Suppressor macrophage treated with lipopolysaccharide for 4 hours (primary cell): Measurements from ENCODE around the gene ZFYVE27.
A peak's percentile ranks its signal among the peaks of the same experiment; 100 is the strongest.

Experiments
- DNase-seq: peaks from one replicate; pipeline ENCODE4 v3.0.0-alpha.2; 2020

Gene ZFYVE27

DNA sequence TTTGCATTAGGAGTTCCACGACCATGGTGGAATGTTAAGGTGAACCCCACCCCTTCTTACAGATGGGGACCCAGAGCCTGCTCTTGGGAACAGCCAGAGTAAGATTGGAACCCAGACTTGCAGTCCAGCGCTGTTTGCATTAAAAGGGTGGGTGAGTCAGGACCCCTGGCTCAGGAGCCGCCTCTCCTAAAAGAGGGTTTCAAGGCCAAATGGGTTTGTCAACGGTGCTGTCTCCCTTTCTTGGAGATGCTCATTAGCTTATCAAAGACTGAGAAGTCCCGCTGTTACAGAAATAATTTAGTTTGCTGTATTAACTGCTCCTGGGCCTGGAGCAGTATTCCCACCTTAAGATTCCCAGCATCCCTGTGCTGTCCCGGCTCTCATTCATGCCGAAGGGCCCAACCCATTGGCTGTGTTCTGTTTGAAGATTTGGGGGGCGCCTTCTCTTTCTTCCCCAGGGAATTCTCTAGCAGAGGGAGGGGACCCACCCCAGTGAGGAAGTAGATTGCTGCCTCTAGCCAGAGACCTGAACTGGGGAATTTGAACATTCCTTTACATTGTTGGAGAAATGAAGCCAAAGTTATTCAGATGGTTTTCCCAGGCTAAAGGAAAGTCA lies 21.6 kb upstream of the ZFYVE27 start:
- no peak for DNase-seq

DNA sequence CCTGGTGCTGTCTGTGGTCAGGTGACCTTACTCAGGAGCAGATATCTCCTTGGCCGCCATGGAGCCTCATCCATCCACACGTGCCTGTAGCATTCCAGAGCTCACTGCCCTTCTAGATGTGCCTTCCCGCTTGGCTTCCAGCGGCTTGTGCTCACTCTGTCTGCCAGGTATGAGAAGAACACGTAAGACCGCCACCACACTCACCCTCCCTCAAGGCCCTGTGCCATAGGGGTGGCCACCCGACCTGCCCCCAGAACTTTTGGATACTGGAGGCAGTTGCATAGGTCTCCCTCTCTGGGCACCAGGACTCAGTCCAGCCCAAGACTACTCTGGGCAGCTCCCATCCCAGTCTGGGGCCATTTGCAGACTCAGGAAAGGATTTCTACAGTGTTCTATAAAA lies 19.3 kb upstream of the ZFYVE27 start:
- DNase-seq = no peak

GRCh38 chr10:97718178-97718577 lies 18.8 kb upstream of the ZFYVE27 start:
- DNase-seq = peak; percentile 50

- no peak for DNase-seq
These were observed 18.2 kb upstream of the ZFYVE27 start for GRCh38 chr10:97718659-97719142.

GRCh38 chr10:97719602-97720001 lies 17.3 kb upstream of the ZFYVE27 start:
- no peak for DNase-seq

GRCh38 chr10:97721871-97722780 lies 14.8 kb upstream of the ZFYVE27 start:
- DNase-seq = no peak

GRCh38 chr10:97723001-97723400 lies 13.9 kb upstream of the ZFYVE27 start:
- peak; percentile 21 for DNase-seq

DNA sequence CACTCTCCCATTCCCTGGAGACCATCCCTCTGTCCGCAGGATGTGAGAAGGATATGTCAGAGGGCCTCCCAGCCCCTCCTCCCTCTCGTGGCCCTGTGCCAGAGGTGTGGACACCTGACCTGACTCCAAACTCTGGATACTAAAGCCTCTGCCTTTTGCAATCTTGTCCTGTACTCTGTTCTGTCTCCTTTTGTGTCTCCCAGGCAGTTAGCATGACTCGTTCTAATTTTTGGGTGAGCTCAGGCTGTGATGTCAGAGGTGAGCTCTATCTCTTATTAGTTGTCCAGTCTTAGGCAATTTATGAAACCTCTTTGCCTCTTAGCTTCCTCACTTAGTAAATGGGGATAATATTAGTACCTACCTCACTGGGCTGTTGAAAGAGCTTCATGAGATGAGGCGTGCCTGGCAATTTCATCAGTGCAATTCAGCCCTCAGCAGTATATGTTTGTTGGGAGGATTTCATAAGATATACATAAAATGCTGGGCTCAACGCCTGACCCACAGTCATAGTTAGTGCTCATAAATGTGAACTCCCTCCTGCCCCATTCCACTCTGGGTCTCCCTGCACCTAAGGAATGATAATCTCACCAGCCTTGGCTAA lies 12.5 kb upstream of the ZFYVE27 start:
- DNase-seq = peak; percentile 91

- DNase-seq = no peak
These were observed 10.2 kb upstream of the ZFYVE27 start for GRCh38 chr10:97726636-97727178.

DNA sequence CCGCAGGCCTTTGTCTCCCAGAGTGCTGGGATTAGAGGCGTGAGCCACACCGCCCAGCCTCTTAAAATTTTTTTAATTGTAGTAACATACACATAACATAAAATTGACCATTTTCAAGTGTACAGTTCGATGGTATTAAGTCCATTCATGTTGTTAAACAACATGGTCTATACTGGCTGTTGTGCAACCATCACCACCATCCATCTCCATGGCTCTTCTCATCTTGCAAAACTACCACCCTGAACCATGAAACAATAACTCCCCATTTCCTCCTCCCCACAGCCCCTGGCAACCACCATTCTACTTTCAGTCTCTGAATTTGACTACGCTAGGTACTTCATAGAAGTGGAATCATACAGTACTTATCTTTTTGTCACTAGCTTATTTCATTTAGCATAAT lies 7.9 kb upstream of the ZFYVE27 start:
- peak; percentile 23 for DNase-seq

- DNase-seq = peak; percentile 83
These were observed 5.4 kb upstream of the ZFYVE27 start for GRCh38 chr10:97731346-97732051.

GRCh38 chr10:97732052-97732359 lies 4.9 kb upstream of the ZFYVE27 start:
- no peak for DNase-seq

- no peak for DNase-seq
These were observed 3.7 kb upstream of the ZFYVE27 start for GRCh38 chr10:97733256-97733655.

DNA sequence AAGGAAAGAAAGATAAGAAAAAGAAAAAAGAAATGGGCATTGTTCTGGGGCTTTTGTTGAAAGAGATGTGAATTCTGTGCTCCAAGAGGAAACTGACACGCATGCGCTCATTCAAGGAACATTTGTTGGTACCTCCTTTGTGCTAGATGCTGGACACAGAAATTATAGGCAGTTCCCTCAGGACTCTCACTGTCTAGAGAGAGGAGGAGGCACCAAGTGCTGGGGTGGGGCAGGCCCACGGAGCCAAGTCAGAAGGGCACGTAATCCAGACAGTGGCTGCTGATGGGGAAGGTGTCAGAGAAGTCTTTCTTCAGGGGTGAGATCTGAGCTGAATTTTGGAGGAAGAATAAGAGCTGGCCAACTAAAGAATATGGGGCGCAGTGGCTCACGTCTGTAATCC lies 2.9 kb upstream of the ZFYVE27 start:
- DNase-seq = no peak

- no peak for DNase-seq
These were observed 476 bp upstream of the ZFYVE27 start for GRCh38 chr10:97736403-97736901.

DNA sequence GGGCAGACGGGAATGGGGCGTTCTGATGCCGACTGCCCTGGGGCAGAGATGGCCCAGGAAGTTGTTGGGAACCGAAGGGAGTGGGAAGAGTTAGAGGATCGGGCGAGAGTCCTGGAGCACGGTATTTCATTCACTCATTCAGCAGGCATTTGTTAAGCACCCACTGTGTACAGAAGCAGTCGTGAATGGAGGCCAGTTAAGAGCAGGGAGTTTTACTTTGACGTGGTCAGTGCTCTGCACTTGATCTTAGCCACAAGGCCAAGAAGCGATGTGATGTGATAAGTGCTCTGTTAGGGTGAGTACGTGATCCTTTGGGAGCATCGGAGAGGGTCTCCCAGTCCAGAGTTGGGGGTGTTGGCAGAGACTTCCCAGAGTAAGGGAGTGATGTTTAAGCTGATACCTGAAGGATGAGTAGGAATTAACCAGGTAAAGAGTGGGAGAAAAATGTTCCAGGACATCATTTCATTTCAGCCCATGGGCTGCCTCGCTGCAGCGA lies 890 bp downstream of the ZFYVE27 start:
- DNase-seq = no peak

GRCh38 chr10:97738616-97739015 lies 1.7 kb downstream of the ZFYVE27 start:
- no peak for DNase-seq

DNA sequence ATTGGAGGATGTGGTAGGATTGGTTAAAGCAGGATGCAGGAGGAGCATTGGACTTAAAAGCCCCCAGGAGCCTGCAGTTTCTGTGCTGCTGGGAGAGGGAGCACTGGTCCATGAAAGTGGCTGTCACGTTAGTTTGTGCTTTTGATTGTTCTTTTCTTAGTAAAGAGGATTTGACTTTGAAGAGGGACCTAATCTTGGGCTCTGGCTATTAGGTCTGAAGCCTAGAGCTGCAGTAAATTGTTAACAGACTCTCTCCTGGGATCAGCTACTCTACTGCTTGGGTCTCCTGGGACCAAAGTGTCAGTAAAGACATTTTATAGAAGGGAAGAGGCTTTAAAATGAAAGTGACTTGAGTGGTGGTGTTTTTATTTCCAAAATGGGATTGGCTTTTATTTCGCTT lies 3.7 kb downstream of the ZFYVE27 start:
- no peak for DNase-seq

DNA sequence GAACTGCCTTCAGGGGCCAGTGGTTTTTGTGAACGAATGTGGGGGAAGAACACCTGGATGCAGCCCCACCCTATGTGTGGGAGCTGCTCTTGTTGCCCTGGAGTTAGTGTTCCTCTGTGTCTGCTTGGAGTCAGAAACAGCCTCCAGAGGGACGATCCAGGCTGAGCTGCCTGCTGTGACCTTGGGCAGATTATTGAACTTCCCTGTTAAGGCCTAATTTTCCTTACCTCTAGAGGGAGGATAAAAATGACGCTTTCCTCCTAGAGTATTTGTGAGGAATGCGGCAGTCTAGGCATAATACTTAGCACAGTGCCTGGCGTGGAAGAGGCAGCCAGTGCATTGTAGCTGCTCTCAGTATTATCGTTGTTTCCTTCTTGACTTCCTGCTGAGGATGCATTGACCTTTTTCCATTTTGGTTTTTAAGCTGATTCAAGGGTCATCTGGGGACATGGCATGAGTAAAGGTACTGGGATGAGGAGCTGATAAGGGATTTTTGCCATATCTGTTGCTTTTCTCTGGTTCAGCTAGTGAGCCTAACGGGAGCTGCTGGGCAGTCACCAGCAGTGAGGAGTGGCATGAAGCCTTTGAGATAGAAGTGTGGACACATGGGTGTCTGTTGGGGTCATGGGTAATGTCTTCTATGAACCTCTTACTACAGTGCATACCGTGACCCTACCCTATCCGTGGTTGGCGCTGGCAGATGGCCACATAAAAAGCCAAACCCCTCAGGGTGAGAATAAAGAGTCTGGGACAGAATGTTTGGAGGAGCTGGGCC lies 6.4 kb downstream of the ZFYVE27 start:
- DNase-seq = no peak

- DNase-seq = no peak
These were observed 7.6 kb downstream of the ZFYVE27 start for GRCh38 chr10:97744405-97745035.

DNA sequence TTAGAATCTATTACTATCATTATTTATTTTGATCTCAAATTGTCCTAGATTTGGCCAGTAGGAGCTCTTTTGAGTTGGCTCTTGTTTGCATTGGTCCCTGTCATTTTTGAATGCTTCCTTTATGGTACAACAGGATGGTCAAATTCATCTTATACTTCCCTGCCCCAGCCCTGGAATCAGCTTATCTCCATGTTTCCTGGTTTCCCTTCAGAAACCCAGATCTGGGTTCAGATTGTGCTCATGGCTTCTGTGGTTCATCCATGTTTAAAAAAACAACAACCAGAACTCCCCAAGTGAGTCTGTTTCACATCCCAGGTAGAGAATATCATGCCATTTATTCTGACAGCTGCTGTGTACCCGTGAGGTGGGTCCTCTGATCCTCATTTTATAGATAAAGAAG lies 10.6 kb downstream of the ZFYVE27 start:
- DNase-seq = no peak
